ENCODE results near the gene GCLM.

Gene GCLM

GRCh38 chr1:93853940-93854339 is 55.3 kb downstream of the GCLM start:
- Histone ChIP-seq H3K79me2 (ENCODE audit: insufficient read depth, low read length) (no peaks in the 10 kb centered on the region), H3F3A (ENCODE audit: insufficient read depth) (no peaks in the 10 kb centered on the region), H3K9me2 (replicated peaks; ENCODE audit: insufficient read depth, low read length) (no peaks in the 10 kb centered on the region), H3K4me2 (ENCODE audit: low read depth, low read length, poor library complexity, severe bottlenecking) (no peak overlapping the region), H3K9ac (ENCODE audit: low read length) (no peak overlapping the region), H3K27me3 (ENCODE audit: low read length) (no peaks in the 10 kb centered on the region), H4K20me1 (ENCODE audit: low read depth, low read length) (no peaks in the 10 kb centered on the region), H3K9me3 (ENCODE audit: insufficient read depth, low read length) (no peaks in the 10 kb centered on the region), H3K36me3 (ENCODE audit: low read length) (no peaks in the 10 kb centered on the region), H3K27ac (ENCODE audit: low read depth, low read length) (no peak overlapping the region), H2AFZ (ENCODE audit: low read depth, low read length, severe bottlenecking) (no peak overlapping the region), H3K4me3 (ENCODE audit: insufficient read depth, low read length, poor library complexity, severe bottlenecking) (no peak overlapping the region)
- TF ChIP-seq CTCF (IDR thresholded peaks at IDR 0.05; ENCODE audit: insufficient read depth, low read length, poor library complexity, severe bottlenecking) (no peak), EZH2phosphoT487 (conservative IDR thresholded peaks at IDR 0.05; ENCODE audit: low read length) (no peak)

GRCh38 chr1:93851878-93852277 is 57.4 kb downstream of the GCLM start:
- no peak overlapping the region for H3K4me2 ChIP-seq (ENCODE audit: low read depth, low read length, poor library complexity, severe bottlenecking)
- H3K36me3 ChIP-seq (ENCODE audit: low read length): no peaks in the 10 kb centered on the region
- no peak overlapping the region for H3K27ac ChIP-seq (ENCODE audit: low read depth, low read length)
- H3K27me3 ChIP-seq (ENCODE audit: low read length): no peaks in the 10 kb centered on the region
- no peaks in the 10 kb centered on the region for H3K79me2 ChIP-seq (ENCODE audit: insufficient read depth, low read length)
- TF ChIP-seq CTCF (IDR thresholded peaks at IDR 0.05; ENCODE audit: insufficient read depth, low read length, poor library complexity, severe bottlenecking) (no peak), EZH2phosphoT487 (conservative IDR thresholded peaks at IDR 0.05; ENCODE audit: low read length) (no peak)
- no peak overlapping the region for H3K4me3 ChIP-seq (ENCODE audit: insufficient read depth, low read length, poor library complexity, severe bottlenecking)
- no peak overlapping the region for H3K9ac ChIP-seq (ENCODE audit: low read length)
- H3F3A ChIP-seq (ENCODE audit: insufficient read depth): no peaks in the 10 kb centered on the region
- no peaks in the 10 kb centered on the region for H3K9me2 ChIP-seq (replicated peaks; ENCODE audit: insufficient read depth, low read length)
- no peaks in the 10 kb centered on the region for H3K9me3 ChIP-seq (ENCODE audit: insufficient read depth, low read length)
- no peaks in the 10 kb centered on the region for H4K20me1 ChIP-seq (ENCODE audit: low read depth, low read length)
- no peak overlapping the region for H2AFZ ChIP-seq (ENCODE audit: low read depth, low read length, severe bottlenecking)

GRCh38 chr1:93851327-93851712 is 57.9 kb downstream of the GCLM start:
- Histone ChIP-seq H3K9me3 (ENCODE audit: insufficient read depth, low read length) (no peaks in the 10 kb centered on the region), H3K79me2 (ENCODE audit: insufficient read depth, low read length) (no peaks in the 10 kb centered on the region), H3K4me3 (ENCODE audit: insufficient read depth, low read length, poor library complexity, severe bottlenecking) (no peak overlapping the region), H3K36me3 (ENCODE audit: low read length) (no peaks in the 10 kb centered on the region), H3K27me3 (ENCODE audit: low read length) (no peaks in the 10 kb centered on the region), H3F3A (ENCODE audit: insufficient read depth) (no peaks in the 10 kb centered on the region), H2AFZ (ENCODE audit: low read depth, low read length, severe bottlenecking) (no peak overlapping the region), H4K20me1 (ENCODE audit: low read depth, low read length) (no peaks in the 10 kb centered on the region), H3K4me2 (ENCODE audit: low read depth, low read length, poor library complexity, severe bottlenecking) (no peak overlapping the region), H3K27ac (ENCODE audit: low read depth, low read length) (no peak overlapping the region), H3K9me2 (replicated peaks; ENCODE audit: insufficient read depth, low read length) (no peaks in the 10 kb centered on the region), H3K9ac (ENCODE audit: low read length) (no peak overlapping the region)
- TF ChIP-seq EZH2phosphoT487 (conservative IDR thresholded peaks at IDR 0.05; ENCODE audit: low read length) (no peak), CTCF (IDR thresholded peaks at IDR 0.05; ENCODE audit: insufficient read depth, low read length, poor library complexity, severe bottlenecking) (no peak)

Data from SU-DHL-6 (cell line).